Colon (tissue), 2 donors: ENCODE measurements around the gene REXO1.
"Not testable (repeated sequence)": the region's sequence is repeated elsewhere in the genome, so short reads cannot be mapped to it uniquely, and the experiment has no call there.

Experiments
- FAIRE-seq: peaks from 2 replicates; lab custom pipeline; 2012; peaks lifted over from hg19 to GRCh38; lab: Jason Lieb, UNC
- donor health status: control.
- donor health status: control.

REXO1 gene, protein sequence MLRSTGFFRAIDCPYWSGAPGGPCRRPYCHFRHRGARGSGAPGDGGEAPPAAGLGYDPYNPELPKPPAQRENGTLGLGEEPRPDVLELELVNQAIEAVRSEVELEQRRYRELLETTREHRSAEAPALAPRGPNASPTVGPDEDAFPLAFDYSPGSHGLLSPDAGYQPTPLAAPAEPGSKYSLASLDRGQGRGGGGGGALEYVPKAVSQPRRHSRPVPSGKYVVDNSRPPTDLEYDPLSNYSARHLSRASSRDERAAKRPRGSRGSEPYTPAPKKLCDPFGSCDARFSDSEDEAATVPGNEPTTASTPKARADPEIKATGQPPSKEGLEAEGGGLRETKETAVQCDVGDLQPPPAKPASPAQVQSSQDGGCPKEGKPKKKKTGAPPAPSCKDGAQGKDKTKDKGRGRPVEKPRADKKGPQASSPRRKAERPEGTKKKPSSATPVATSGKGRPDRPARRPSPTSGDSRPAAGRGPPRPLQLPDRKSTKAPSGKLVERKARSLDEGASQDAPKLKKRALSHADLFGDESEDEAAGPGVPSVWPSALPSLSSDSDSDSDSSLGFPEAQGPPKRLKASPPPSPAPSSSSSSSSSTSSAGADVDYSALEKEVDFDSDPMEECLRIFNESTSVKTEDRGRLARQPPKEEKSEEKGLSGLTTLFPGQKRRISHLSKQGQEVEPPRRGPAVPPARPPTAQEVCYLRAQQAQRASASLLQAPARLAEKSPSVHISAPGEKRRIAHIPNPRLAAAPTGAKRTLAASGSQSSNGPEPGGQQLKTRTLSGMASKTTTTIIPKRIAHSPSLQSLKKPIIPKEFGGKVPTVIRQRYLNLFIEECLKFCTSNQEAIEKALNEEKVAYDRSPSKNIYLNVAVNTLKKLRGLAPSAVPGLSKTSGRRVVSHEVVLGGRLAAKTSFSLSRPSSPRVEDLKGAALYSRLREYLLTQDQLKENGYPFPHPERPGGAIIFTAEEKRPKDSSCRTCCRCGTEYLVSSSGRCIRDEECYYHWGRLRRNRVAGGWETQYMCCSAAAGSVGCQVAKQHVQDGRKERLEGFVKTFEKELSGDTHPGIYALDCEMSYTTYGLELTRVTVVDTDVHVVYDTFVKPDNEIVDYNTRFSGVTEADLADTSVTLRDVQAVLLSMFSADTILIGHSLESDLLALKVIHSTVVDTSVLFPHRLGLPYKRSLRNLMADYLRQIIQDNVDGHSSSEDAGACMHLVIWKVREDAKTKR

DNA sequence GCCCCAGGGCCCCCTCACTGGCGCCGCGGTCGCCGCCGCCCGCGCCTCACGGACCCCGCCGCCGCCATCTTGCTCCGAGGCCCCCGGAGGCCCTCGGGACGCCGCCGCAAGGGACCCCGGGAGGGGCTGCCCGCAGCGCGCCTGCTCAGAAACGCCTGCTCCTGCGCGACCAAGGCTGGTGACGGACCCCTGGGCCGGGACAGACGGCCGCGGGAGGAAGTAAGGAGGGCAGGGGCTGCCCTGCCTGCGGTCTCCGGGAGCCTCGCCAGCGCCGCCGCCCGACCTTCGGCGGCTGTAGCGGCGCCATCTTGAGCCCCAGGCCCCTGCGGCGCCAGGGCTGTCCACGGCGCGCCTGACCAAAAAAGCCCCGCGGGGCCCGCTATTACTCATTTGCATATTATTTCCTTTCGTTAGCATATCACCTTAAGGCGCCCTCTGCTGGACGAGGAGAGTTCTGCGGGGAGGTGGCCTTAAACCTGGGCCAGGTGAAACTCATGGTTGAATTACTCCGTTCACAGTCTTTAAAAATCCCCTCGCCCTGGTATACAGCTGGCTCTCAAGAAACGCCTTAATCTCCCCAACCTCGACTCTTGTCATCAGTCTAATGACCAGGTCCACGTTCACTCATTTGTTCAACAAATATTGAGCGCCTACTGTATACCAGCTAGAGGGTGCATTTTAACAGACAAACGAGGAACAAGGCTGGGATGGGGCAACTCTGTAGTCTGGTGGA, at the start of gene REXO1:
REXO1 (minus strand) TSS at position 85 of the 733 bp plus-strand sequence. CDS start 125 bp downstream, outside the sequence.
- no peak for FAIRE-seq

DNA sequence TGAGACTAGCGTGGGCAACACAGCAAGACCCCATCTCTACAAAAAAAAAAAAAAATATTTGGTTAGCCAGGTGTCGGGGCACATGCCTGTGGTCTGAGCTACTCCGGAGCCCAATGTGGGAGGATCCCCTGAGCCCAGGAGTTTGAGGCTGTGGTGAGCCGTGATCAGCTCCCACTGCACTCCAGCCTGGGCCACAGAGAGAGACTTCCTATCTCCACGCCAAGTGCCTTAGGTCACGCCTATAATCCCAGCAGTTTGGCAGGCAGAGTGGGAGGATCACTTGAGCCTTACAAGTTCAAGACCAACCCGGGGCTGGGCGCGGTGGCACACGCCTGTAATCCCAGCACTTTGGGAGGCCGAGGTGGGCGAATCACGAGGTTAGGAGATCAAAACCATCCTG, 48.2 kb upstream of the REXO1 start:
- FAIRE-seq: no peak

DNA sequence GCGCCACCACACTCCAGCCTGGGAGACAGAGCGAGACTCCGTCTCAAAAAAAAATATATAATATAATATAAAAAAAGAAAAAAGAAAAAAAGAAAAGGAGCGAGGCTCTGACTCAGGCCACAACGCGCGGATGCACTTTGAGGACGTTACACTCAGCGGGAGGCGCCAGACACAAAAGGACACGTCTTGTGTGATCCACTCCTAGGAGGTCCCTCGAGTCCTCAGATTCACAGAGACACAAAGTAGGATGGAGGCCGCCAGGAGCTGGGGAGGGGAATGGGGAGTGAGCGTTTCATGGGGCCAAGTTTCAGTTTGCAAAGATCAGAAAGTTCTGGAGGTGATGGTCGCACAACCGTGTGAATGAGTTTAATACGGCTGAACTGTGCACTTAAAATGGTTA, 45.5 kb upstream of the REXO1 start:
- no peak for FAIRE-seq

DNA sequence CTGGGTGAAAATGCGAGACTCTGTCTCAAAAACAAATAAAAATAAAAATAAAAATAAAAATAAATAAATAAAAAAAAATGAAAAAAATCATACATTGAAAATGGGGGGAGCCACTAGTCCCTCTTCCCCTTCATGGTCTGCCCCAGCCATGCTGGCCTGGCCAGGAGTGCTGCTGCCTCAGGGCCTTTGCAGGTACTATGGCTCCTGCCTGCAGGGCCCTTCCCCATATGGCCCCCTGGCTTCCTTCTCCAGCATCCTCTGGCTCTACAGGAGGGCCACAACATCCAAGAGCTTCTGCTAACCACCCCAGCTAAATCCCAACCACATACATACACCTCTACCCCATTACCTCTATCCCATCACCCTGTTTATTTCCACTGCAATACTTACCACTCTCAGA, 41.6 kb upstream of the REXO1 start:
- no peak for FAIRE-seq

DNA sequence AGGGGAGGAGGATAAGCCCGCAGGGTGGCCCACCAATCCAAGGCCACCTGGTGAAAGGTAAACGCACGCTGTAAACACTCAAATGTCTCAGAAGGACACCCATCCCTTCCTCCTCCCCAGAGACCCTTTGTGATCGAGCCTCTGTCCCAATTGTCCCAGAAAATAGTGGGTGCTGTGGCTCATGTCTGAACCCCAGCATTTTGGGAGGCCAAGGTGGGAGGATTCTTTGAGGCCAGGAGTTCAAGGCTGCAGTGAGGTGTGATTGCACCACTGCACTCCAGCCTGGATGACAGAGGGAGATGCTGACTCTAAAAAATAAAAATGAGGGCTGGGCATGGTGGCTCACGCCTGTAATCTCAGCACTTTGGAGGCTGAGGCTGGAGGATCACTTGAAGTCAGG, 40.1 kb upstream of the REXO1 start:
- no peak for FAIRE-seq

DNA sequence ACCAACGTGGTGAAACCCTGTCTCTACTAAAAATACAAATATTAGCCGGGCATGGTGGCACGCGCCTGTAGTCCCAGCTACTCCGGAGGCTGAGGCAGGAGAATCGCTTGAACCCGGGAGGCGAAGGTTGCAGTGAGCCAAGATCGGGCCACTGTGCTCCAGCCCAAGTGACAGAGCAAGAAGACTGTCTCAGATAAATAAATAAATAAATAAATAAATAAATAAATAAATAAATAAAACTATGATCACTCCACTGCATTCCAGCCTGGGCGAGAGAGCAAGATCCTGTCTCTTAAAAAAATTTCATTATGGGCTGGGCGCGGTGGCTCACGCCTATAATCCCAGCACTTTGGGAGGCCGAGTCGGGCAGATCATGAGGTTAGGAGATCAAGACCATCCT, 38.1 kb upstream of the REXO1 start:
- FAIRE-seq: not testable (repeated sequence)

DNA sequence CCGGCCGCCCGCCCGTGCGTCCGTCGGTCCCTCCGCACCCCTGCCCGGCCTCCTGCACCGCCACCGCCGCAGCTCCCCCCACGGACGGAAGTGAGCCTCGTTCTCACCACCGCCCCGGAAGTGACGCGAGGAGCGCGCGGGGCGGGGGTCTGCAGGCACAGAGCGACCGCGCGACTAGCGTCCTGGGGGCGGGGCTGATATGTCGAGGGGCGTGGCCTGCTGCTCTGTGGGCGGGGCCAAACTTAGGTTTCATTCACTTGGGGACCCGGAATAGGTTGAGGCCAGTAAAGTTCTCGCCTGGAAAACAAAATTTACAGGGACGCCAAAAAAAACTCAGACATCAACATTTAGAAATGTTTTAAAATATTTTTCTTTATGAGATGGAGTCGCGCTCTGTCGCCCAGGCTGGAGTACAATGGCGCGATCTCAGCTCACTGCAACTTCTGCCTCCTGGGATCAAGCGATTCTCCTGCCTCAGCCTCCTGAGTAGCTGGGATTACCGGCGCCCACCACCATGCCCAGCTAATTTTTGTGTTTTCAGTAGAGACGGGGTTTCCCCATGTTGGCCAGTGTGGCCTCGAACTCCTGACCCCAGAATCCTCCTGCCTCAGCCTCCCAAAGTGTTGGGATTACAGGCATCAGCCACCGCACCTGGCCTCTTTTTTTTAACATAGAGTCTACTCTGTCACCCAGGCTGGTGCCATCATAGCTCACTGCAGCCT, 37.3 kb upstream of the REXO1 start, which contains the start of gene ABHD17A:
ABHD17A (minus strand) TSS at position 99 of the 722 bp plus-strand sequence. CDS start 3,930 bp downstream, outside the sequence.
- FAIRE-seq: peak; percentile 38

DNA sequence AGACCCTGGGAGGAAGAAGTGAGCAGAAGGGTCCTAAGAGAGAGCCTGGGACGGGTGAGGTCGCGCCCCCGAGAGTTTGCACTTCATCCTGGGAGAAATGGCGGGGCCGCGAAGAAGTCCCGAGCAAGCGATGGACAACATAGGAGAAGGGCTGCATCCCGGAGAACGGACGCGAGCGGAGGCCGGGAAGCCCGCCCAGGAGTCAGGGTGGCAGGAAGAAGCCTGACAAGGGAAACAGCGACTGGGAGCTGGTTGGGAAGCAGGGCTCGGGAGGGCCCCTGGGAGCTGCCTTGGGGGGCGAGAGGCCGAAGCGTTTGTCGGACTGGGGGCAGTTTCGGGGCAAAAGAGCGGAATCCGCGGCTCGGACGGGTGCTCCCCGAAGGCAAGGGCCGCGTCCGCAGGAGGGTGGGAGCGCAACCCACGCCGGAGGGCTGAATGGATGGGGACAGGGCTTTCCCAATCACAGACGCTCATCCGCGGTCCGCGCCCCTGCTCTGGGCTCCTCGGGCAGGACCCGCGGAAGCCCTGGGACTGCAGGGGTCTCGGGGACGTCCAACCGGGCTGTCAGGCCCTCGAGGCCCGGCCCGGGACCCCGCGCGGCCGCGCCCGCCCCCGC, 36.5 kb upstream of the REXO1 start:
- FAIRE-seq: no peak

DNA sequence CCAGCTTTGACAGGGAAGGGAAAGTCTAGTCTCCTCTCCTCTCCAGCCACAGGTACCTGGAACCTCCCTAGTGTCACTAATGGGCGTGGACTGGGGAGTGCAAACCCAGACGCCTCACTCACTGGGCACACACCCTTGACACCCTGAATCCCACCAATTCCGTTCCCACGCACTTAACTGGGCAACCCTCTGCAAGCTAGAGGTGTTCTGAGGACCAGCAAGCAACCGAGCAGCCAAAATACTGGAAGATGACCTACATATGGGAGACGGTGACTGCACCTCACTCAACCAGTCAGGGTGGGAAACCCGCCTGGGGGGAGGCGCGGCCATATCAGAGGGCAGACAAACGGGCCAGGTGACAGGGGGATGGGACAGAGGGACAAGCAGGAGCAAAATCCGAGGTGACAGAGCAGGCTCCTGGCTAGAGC, 36.0 kb upstream of the REXO1 start:
- no peak for FAIRE-seq

DNA sequence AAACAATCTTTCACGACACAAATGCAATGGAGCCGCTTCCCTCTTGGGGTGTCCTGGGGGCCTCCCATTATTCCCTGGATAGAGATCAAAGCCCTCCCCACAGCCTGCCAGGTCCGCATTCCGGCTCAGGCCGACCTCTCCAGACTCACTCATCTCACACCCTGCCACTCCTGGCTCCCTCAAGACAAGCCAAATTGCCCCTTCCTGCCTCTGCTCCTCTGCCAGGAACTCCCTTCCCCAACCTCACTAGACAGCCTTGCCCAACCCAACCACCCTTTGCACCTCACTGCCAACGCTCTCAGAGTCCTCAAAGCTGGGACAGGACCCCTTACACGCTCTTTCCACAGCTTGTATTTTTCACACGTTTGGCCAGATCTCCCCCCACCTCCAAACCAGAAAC, 35.5 kb upstream of the REXO1 start:
- no peak for FAIRE-seq

DNA sequence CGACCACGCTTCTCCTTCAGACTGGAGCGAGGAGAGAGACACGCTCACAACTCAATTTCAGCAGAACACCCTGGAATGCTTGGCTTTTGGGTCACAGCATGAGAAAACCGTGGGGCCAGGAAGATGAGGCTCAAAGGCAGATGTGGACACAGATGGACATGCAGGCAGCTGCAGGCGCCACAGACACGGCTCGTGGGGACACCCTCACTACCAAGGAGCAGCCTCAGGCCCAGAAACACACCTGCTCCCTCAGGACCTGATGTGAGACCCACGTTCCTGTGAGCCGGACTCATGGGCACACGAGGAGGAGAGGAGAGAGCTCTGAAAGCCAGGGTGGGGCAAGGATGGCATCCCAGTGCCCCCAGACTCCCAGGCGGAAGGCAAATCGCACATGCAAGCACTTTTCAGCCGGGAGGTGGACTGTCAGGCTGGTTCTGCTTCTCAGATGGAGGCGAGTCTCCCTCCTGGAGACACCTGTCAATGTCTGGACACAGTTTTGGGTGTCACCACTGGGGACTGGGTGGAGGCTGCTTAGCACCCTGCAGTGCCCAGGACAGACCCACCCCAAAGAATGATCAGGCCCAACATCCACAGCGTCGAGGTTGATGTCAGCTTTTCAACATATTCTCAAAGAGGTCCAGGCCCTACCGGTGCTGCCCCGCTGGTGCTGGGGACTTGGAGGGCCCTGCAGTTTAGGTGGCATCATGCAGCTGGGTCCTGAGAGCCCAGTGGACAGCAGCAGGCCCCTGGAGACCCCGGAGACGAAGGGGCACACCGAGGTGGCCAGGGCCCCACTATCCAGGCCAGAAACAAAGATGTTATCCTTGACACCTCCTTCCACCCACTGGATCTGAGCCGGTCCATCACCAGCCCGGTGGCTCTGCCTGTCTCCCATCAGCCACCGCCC, 34.8 kb upstream of the REXO1 start:
- FAIRE-seq: no peak

DNA sequence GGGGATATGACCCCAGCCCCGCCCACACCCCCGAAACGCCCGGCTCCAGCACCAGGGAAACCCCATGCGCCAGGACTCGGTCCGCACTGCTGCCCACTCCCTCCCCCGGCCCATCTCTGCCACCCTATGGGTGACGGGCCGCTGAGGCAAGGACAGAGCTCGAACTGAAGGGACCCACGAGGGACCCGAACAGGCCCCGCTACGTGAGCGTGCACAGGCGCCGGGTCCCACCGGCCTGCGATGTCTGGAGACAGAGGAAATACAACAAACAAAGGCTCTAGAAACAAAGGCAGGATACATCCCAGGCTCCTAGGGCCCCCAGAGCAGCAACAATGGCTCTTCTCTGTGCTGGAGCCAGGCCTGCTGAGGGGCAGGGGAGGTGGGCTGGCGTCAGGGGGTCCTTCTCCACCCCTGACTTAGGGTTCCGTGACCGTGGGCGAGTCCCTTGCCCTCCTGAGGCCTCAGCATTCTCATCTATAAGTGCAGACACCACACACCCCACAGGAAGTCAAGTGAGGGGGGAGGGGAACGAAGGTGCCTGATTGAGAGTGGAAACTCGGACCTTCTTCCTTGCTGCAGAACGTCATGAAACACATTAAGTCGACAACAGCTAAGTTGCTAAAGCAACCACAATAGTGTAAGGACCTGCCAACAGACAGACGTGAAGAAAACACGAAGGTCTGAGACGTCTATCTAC, 34.0 kb upstream of the REXO1 start:
- FAIRE-seq: no peak

DNA sequence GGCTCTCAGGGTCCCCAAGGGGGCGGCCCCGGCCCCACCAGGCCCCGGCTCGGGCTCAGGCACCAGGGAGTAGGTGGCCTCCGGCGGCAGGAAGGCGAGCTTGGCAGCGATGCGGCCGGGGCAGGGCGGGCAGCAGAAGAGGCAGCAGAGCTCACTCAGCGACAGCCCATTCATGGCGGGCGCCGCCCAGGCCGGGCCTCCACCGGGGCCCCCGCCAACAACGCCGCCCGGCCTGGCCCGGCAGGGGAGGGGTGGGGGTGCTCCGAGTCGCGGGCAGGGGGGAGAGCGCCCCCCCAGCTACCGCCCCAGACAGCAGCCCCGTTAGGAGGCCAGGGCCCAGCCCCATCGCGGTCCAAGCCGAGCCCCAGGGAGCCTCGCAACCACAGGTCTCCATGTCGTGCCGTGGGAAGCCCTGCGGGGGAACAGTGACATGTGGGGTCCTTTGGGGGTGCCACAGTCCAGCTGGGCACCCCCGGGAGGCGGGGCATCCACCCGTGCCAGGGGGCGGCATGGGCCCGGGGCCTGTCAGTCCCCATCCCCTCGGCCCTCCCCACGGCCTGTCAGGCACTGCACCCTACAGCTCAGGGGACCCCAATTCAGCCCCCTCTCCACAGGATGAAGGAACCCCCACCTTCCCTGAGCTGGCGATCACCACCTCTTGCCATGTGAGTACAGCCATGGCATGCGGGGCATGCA, 33.3 kb upstream of the REXO1 start:
- FAIRE-seq: not testable (repeated sequence)

DNA sequence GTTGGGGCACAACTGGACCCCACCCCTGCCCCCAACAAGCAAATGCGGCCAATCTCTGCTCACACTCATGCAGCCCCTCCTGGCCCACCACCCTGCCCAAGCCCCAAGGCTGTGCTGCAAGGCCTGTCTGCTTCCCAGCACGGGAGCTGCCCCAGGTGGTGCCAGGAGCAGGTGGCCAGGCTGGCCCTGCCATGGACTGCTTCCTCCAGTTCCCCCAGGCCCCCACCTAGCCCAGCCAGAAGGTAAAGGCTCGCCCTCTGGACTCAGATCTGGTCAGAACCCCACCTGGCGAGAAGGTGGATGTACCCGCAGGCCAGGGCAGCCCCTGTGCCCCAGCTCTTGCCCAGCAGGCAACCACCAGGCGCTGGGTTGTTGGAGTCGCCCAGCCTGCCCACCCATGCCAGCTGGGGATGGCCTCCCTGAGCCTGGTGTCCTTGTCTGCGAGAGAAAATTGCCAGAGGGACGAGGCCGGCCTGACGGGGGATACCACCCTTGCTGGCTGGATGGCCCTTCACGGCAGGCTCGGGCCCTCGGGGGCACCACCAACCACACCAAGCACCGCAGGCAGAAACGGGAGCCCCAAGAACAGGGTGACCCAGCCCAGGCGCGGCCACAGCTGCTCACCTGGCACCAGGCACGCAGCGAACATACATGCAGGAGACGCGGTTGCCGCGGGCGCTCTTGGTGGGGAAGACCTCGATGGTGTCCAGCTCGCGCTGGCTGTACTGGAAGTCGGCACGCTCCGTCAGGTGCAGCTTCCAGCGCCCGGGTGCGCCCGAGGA, 32.5 kb upstream of the REXO1 start:
- FAIRE-seq: no peak

DNA sequence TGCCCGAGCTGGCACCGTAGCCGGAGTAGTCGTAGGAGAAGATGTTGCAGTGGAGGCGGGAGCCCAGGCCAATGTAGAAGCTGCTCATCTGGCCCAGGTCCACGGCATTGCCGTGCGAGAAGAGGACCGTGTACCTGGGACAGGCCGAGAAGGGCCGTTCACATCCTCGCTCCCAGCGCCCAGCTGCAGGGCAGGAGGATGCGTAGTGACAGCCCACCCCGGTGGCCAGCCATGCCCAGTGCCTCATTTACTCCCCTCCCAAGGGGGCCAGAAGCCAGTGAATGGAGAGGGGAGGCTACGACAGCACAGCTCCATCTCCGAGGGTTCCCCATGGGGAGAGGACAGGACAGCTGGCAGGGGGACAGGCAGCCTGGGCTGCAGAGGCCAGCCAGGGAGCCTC, 31.7 kb upstream of the REXO1 start:
- not testable (repeated sequence) for FAIRE-seq

DNA sequence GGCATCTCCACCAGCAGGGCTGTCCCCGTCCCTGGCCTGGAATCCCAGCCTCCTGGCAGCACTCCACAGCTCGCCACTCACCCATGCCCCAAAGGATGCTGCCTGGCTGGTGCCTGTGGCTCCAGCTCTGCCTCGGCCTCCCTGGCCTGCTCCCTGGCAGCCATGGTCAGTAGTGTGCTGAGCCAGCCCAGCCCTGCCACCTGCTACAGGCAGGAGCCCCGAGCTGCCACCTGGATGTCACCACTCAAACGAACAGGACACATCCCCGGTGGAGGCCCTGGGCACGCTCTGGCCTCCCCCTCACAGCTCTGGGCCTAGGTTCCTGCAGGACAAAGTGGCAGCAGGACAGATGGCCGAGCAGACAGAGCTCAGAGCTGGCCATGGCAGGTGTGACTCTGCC, 30.3 kb upstream of the REXO1 start:
- not testable (repeated sequence) for FAIRE-seq

DNA sequence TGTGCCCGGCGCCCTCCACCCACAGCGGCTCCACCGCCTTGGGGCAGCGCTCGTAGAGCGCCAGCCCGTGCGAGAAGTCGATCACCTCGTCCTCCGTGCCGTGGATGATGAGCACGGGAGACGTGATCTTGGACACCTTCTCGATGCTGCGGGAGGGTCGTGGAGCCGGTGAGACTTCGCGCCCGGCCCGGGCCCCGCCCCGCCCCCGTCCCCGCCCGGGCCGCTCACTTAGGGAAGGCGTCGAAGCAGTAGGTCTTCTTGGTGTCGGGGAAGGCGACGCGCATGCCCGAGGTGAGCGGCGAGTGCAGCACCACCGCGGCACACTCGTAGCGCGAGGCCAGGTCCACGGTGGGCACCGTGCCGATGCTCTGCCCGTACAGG, 29.0 kb upstream of the REXO1 start:
- FAIRE-seq: not testable (repeated sequence)
